Activated CD4-positive, CD25-positive, alpha-beta regulatory T cell (primary cell): Measurements from ENCODE around the gene CYTH3.
"Not testable (repeated sequence)": the region's sequence is repeated elsewhere in the genome, so short reads cannot be mapped to it uniquely, and the experiment has no call there.

Experiments used
- DNase-seq, 4 experiments: peaks; one replicate each; lab custom pipeline; 2025; lab: John Stamatoyannopoulos, UW

The CYTH3 gene, protein sequence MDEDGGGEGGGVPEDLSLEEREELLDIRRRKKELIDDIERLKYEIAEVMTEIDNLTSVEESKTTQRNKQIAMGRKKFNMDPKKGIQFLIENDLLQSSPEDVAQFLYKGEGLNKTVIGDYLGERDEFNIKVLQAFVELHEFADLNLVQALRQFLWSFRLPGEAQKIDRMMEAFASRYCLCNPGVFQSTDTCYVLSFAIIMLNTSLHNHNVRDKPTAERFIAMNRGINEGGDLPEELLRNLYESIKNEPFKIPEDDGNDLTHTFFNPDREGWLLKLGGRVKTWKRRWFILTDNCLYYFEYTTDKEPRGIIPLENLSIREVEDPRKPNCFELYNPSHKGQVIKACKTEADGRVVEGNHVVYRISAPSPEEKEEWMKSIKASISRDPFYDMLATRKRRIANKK

GRCh38 chr7:6272481-6273323, at the start of gene CYTH3:
Gene CYTH3, minus strand, starts transcription at chr7:6272624. Its CDS starts 117 bp downstream, at chr7:6272507.
- peak; percentile 53 to 65 (median 60) for DNase-seq

GRCh38 chr7:6320791-6321190, 48.4 kb upstream of the CYTH3 start:
- no peak for DNase-seq

DNA sequence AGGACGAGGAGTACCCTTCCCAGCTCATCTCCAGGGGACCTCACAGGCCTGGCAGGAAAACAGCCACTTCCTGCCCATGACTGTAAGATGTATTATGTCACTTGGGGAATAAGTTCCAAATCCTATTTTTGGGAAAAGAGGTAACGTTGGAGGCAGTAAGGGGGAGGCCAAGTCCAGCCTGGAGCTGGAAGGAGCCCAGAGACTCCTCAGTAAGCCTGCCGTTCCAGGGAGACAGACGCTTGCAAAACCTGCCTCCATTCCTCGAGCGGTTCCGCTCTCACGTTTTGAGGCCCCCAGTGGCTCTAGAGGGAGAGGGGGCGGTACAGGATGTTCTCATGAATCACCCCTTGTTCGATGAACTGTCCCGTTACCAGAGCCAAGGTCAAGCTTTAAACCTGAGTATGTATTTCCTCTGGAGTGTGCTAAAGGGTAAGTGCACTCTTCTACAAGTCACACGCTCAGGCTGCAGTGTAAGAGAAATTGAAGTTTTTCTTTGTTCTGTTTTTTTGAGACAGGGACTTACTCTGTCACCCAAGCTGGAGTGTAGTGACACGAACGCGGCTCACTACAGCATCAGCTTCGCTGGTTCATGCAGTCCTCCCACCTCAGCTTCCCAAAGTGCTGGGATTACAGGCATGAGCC, 45.5 kb upstream of the CYTH3 start:
- no peak for DNase-seq

GRCh38 chr7:6316226-6316625, 43.8 kb upstream of the CYTH3 start:
- no peak for DNase-seq

GRCh38 chr7:6315746-6316145, 43.3 kb upstream of the CYTH3 start:
- DNase-seq: no peak

DNA sequence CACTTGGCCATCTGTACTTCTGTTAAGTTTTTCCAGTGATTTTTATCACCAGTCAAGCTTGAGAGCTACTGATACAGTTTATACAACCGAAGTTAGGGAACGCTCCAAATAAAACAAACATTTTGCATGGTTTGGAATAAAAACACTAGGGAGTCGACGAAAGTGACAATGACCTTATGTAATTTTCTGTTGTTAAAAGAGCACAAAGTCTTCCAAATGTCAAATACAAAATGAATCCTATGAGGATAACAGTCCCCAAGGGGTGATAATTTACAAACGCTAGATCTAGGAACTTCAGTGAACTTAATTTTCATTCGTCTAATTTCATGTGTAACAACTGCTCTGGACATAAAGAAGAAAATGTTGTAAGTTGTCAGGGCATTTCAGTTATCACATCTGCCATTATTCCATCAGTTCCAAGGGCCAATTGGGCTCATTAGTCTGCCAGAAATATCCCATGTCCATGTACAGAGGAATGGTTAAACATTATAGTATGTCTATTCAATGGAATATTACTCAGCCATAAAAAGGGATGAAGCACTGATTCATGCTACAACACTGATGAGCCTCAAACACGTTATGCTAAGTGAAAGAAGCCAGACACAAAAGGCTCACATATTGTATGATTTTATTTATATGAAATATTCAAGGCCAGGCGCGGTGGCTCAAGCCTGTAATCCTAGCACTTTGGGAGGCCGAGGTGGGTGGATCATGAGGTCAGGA, 38.0 kb upstream of the CYTH3 start:
- DNase-seq: no peak

GRCh38 chr7:6307762-6308161, 35.3 kb upstream of the CYTH3 start:
- DNase-seq: no peak

- no peak for DNase-seq
These were observed 34.0 kb upstream of the CYTH3 start for GRCh38 chr7:6306471-6306870.

- no peak for DNase-seq
These were observed 32.9 kb upstream of the CYTH3 start for GRCh38 chr7:6305330-6305729.

DNA sequence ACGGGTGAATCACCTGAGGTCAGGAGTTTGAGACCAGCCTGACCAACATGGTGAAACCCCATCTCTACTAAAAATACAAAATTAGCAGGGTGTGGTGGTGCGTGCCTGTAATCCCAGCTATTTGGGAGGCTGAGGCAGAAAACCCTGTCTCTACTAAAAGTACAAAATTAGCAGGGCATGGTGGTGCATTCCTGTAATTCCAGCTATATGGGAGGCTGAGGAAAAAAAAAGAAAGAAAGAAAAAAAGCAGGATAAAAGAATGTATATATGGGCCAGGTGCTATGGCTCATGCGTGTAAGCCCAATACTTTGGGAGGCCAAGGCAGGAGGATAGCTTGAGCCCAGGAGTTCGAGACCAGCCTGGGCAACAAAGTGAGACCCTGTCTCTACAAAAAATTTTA, 29.0 kb upstream of the CYTH3 start:
- DNase-seq: not testable (repeated sequence)

DNA sequence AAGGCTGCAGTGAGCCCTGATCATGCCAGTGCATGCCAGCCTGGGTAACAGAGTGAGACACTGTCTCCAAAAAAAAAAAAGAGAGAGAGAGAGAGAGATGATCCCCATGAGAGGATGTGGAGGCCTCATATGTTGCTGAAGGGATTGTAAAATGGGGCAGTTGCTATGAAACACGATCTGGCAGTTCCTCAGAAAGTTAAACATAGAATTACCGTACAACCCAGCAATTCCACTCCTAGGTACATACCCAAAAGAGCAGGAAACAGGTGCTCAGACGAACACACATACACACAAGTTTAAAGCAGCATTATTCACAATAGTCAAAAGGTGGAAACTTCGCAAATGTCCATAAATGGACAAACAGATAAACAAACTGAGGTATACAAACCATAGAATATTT, 27.4 kb upstream of the CYTH3 start:
- no peak for DNase-seq

DNA sequence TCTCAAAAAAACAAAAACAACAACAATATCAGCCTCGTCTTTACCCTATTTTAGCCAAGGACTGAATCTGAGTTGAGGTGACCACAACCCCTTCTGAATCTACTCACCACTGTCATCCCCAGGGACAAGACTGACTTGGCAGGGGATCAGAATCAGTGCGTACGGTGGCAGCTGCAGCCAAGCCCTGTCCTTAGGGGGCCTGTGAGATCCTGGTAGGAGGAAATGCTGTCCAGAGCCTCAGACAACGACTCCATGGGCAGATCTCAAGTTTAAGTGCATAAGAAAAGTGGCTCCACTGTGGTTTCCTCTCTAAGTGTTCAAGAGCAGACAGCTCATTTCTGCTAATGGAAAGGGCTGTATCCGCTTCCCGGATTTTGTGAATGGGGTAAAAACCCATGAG, 22.4 kb upstream of the CYTH3 start:
- no peak for DNase-seq

- DNase-seq: no peak
These were observed 20.8 kb upstream of the CYTH3 start for GRCh38 chr7:6293202-6293601.

DNA sequence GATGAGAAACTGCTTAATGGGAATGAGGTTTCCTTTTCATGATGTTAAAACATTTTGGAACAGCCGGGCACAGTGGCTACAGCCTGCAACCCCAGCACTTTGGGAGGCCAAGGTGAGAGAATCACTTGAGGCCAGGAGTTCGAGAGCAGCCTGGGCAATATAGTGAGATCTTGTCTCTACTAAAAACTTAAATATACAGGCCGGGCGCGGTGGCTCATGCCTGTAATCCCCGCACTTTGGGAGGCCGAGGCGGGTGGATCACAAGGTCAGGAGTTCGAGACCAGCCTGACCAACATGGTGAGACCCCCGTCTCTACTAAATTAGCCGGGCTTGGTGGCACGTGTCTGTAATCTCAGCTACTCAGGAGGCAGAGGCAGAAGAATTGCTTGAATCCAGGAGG, 19.5 kb upstream of the CYTH3 start:
- not testable (repeated sequence) for DNase-seq

GRCh38 chr7:6291531-6291930, 19.1 kb upstream of the CYTH3 start:
- no peak for DNase-seq

DNA sequence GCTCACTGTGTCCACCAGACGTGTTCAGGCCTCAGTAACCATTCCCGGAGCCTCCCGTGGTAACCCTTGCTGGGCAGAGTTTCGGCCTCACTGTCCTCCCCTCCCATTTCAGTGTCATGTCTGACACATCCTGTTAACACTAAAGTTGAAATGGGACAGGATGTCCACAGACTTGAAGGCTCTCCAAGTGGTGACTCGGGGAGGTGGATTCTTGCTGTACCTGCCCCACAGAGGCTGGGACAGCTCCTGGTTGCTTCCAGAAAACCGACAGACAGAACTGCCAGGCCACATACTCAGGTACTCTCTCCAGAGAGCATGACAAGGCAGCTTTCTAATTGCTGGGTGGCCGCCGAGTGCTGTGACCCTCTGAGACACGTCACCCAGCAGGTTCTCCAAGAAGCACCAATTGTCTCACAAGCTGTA, 17.9 kb upstream of the CYTH3 start:
- no peak for DNase-seq

GRCh38 chr7:6288270-6288860, 15.9 kb upstream of the CYTH3 start:
- no peak for DNase-seq

DNA sequence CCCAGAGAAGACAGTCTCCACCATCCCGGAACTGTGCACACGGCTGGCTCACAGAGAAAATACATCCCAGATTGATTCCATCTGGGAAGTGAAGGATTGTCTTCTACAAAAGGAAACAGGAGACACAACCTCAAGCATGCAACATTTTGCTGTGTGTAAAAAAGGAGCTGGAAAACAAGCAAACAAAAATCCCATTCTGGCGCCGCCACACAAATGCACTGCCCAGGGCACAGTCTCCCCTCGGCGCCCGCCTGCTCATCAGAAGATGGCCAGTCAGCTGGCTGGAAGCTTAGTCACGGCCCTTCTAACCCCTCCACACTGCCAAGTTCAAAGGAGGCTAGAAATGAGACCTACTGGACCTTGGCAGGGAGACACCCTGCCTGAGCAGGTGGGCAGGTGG, 14.1 kb upstream of the CYTH3 start:
- DNase-seq: no peak

DNA sequence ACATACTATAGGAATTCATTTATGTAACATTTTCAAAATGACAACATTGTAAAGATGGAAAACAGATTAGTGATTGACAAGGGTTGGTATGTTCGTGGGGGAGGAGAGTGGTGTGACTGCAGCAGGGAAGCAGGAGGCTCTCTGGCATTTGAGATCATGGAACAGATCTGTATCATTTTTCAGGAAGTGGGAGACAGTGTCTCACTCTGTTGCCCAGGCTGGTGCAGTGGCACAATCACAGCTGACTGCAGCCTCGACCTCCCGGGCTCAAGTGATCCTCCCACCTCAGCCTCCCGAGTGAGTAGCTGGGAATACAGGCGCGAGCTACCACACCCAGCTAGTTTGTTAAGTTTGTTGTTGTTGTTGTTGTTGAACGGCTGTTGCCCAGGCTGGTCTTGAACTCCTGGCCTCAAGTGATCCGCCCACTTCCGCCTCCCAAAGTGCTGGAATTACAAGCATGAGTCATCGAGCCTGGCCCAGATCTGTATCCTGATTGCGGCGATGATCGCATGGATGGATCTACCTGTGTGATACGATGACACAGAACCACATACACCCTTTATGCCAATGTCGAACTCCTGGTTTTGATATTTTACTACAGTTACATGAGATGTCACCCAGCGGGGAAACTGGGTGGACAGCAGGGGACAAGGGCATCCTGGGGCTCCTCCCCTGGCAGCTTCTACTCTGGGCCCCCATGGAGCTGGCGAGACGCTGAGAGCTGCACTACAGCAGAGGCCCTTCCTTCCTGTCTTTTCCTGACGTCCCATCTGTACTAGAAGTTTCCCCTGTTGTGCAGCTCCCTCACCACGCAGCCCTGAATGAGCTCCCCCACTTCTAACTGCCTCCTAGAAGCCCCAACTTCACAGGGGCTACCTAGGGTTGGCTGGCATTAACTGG, 12.3 kb upstream of the CYTH3 start:
- no peak for DNase-seq

DNA sequence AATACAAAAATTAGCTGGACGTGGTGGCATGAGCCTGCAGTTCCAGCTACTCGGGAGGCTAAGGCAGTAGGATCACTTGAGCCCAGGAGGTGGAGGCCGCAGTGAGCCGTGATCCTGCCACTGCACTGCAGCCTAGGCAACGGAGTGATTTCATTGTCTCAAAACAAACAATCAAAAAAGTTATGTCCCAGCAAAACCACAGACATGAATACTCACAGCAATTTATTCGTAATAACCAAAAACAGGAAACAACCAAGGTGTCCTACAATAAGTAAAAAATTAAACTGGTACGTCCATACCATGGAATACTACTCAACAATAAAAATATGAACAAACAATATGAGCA, 11.6 kb upstream of the CYTH3 start:
- no peak for DNase-seq
